Astrocyte of the spinal cord (primary cell): Measurements from ENCODE around the gene ODC1.

Experiments
- DNase-seq: peaks from one replicate; pipeline ENCODE4 v3.0.0; 2011; ENCODE audit warnings: low read depth, low spot score
- H3K4me3 ChIP-seq: 2 replicates; pipeline ENCODE4 v1.5.1; 2011; ENCODE audit warnings: low read depth, mild to moderate bottlenecking, low read length, moderate library complexity
- in situ Hi-C: cut with HindIII; loops from 2 replicates; pipeline ENCODE4 v1.10.0; 2017; ENCODE audit warnings: low sequenced_read_pairs
- TF ChIP-seq, protein P1 (sequence below): IDR thresholded peaks from 2 replicates; pipeline ENCODE4 v1.5.1; 2012; ENCODE audit warnings: low read depth, mild to moderate bottlenecking, low read length, inconsistent platforms

Gene ODC1

DNA sequence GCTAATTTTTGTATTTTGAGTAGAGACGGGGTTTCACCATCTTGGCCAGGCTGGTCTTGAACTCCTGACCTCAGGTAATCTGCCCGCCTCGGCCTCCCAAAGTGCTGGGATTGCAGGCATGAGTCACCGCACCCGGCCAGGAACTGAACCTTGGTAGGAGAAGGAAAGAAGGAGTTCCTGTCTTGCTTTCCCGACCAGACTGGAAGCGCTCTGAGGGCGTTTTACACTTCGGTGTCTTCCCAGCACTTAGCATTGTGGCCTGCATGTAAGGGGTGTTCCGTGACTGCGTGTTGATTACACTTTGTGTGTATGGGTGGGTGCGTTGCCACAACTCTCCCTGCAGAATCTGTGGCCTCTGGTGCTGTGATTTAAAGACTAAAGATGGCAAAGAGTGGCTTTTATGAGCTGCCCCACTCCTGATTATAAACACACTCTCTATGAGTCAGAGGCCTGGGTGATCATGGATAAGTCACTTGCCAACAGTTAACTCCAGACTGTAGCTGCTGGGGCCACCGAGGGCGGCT lies 46.0 kb downstream of the ODC1 start:
- TF ChIP-seq, protein P1, sequence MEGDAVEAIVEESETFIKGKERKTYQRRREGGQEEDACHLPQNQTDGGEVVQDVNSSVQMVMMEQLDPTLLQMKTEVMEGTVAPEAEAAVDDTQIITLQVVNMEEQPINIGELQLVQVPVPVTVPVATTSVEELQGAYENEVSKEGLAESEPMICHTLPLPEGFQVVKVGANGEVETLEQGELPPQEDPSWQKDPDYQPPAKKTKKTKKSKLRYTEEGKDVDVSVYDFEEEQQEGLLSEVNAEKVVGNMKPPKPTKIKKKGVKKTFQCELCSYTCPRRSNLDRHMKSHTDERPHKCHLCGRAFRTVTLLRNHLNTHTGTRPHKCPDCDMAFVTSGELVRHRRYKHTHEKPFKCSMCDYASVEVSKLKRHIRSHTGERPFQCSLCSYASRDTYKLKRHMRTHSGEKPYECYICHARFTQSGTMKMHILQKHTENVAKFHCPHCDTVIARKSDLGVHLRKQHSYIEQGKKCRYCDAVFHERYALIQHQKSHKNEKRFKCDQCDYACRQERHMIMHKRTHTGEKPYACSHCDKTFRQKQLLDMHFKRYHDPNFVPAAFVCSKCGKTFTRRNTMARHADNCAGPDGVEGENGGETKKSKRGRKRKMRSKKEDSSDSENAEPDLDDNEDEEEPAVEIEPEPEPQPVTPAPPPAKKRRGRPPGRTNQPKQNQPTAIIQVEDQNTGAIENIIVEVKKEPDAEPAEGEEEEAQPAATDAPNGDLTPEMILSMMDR, result no peak
- in situ Hi-C loops, result no loop called here
- H3K4me3 ChIP-seq, result no peak overlapping the region
- DNase-seq, result no peak

DNA sequence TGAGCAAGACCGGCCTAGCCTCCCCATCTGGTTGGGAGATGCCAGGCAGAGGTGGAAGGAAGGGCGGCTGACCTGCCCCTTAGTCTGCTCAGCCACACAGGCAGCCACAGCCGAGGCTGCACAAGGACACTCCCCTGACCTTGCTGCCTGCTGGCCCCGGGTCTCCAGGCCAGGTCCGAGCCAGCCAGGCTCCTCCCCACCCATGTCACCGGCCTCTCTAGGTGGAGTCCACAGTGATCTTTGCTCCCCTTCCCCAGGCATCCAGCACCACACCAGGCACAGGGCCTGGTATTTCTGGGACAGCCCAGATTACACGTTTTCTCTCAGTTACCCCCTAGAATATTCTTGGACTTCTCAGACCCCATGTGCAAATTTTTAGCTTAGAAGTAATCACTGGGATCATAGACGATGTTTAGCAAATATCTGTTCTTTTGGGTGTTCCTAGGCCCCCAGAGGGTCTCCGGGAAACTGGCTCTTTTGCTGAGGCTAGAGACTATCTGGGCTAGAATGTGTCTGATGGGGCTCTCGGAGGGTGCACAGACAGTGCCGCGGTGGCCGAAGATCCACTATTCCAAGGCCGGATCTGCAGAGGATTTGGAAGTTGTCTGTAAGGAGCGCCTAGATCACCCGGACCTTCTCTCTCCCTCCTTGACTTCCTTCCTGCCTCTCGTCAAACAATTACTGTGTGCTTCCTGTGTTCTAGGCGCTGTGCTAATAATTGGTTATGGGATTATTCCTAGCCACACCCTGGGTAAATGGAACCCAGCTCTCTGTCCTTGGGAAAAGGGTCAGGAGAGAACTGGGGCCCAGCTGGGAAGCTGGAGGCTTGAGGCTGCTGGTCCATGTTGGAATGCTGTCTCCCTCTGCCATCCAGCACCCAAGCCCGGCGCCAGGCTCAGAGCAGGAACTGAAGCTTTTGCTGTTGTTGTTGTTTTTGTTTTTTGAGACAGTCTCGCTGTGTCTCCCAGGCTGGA lies 46.9 kb downstream of the ODC1 start:
- no peak overlapping the region for H3K4me3 ChIP-seq

DNA sequence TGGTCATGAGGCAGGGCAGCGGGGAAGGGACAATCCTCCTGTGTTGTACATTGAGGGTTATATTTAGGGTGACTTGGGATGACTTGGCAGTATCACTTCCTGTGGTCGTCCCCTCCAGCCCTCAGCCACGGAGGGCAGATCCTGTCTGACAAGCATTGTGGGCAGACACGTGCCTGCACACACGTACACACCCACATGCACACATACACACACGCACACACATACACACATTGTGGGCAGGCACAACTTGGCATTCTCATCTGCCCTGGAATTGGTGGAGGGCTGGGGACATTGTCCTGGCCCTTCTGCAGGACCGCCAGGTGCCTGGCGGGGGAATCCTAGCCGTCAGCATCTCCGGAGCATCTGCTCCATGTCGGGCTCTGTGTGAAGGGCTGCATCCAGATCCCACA lies 47.6 kb downstream of the ODC1 start:
- in situ Hi-C loops, result no loop called here
- no peak overlapping the region for H3K4me3 ChIP-seq
- TF ChIP-seq, protein P1, result no peak
- no peak for DNase-seq

More for the DNA sequence above, 46.9 kb downstream of the ODC1 start:
- TF ChIP-seq, protein P1, result no peak
- DNase-seq, result no peak
- in situ Hi-C loops, result no loop called here

DNA sequence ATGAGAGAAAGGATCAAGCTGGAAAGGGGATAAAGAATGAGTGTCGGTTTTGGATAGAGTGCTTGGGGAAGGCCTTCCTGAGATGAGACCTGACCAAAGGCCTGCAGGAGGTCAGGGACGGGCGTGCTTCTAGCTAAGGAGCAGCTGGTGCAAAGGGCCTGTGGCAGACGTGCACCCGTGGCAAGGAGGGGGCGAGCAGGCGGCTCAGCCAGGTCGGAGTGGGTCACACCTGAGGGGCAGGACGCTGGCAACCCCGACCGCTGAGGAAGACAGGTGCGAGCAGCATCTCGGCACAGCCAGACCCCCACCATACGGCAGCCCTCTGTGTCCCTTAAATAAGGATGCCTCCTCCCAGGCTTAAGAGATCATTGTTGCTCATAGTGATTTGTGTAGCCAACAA lies 48.1 kb downstream of the ODC1 start:
- DNase-seq, result no peak
- TF ChIP-seq, protein P1, result no peak
- in situ Hi-C loops, result no loop called here
- no peak overlapping the region for H3K4me3 ChIP-seq

DNA sequence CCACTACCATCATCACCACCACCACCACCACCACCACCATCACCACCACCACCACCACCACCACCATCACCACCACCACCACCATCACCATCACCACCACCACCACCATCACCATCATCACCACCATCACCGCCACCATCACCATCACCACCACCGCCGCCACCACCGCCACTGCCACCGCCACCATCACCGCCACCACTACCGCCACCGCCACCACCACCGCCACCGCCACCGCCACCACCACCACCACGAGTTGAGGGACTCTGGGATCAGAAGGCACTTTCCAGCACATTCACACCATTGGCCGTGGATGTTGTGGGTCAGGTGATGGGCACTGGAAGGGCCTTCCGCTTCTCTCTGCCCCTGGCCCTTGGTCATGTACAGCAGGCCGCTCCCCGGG lies 48.8 kb downstream of the ODC1 start:
- in situ Hi-C loops, result no loop called here
- no peak overlapping the region for H3K4me3 ChIP-seq
- no peak for DNase-seq
- TF ChIP-seq, protein P1, result no peak

DNA sequence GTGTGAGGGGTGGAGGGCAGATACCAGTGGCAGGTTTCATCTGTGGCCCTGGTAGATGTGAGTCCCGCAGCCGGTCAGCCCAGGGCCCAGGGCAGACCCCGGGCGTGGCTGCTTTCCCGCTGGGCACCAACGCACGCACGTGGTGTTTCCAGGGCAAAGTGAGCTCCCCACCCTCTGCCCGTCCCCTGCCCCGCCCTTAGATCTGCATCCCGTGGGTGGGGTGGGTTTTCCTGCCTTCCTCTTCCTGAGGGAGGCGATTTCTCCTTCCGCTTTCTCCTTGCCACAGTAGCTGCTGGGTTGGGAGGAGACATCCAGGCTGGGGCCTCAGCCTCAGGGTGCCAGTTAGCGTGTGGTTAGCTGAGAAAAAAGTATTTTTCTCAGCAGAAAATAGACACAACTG lies 49.6 kb downstream of the ODC1 start:
- no peak overlapping the region for H3K4me3 ChIP-seq
- no peak for DNase-seq
- TF ChIP-seq, protein P1, result no peak
- in situ Hi-C loops, result no loop called here
